GM12878 (cell line): ENCODE data around the gene C12orf56. TPM values are rescaled to one million over a fixed set of nuclear protein-coding genes. Genes with fewer than 3 reads are reported as not detected.

Source experiments
- ATAC-seq: fragments of 200-7000 bp; cut with Tn5 transposase; 3 replicates; pipeline ENCODE4 v1.9.1; 2020; ENCODE audit warnings: mild to moderate bottlenecking, moderate library complexity
- BruUV-seq: library from RNA; stranded (reverse); fragments of 400-500 nt; replicated peaks from 2 replicates; lab custom pipeline; 2021; lab: Mats Ljungman, UMichigan
- CTCF ChIA-PET: fragments of 300-600 bp; sonication (Branson Sonifier 250); formaldehyde crosslinking; extraction: SDS; loops from one replicate; lab custom pipeline; 2021; ENCODE audit warnings: inconsistent platforms; lab: Yijun Ruan, JAX
- POLR2A ChIA-PET: fragments of 350-600 bp; formaldehyde crosslinking; extraction: SDS; loops from one replicate; lab custom pipeline; 2021; ENCODE audit warnings: inconsistent platforms; lab: Charles Lee
- RAD21 ChIA-PET: fragments of 300-600 bp; sonication (Branson Sonifier 250); formaldehyde crosslinking; loops from one replicate; lab custom pipeline; 2023; ENCODE audit warnings: antibody characterized with exemption; ENCODE audit not compliant: unreplicated experiment; lab: Charles Lee
- SMC1A ChIA-PET: fragments of 300-600 bp; sonication (Branson Sonifier 250); formaldehyde crosslinking; loops from one replicate; lab custom pipeline; 2023; ENCODE audit not compliant: unreplicated experiment, uncharacterized antibody; lab: Charles Lee
- DNase-seq: peaks from one replicate; pipeline ENCODE4 v3.0.0-alpha.2; 2011; ENCODE audit warnings: low read depth, low spot score
- FAIRE-seq: peaks from 3 replicates; lab custom pipeline; 2011; peaks lifted over from hg19 to GRCh38; lab: Jason Lieb, UNC
- H2AFZ ChIP-seq: 2 replicates; pipeline ENCODE4 v1.6.0; 2011; ENCODE audit warnings: low read depth, low read length, control low read depth; ENCODE audit not compliant: control insufficient read depth
- H3K27ac ChIP-seq: 2 replicates; pipeline ENCODE4 v1.5.1; 2011; ENCODE audit warnings: control low read depth; ENCODE audit not compliant: control insufficient read depth, insufficient read depth
- H3K27me3 ChIP-seq, 2 experiments: replicated peaks in 1 of 2; 2 replicates each; pipeline versions ENCODE4 v1.6.0 to v1.6.1; 2011; ENCODE audit warnings: low read length in 1 of 2; ENCODE audit not compliant: control insufficient read depth in 2 of 2, insufficient read depth in 2 of 2
- H3K36me3 ChIP-seq, 2 experiments: 2 replicates each; pipeline ENCODE4 v1.5.1; 2011; ENCODE audit warnings: low read length in 1 of 2; ENCODE audit not compliant: control insufficient read depth in 2 of 2, insufficient read depth in 2 of 2
- H3K4me1 ChIP-seq: 2 replicates; pipeline ENCODE4 v1.6.1; 2011; ENCODE audit warnings: mild to moderate bottlenecking, low read length, moderate library complexity, mixed read lengths; ENCODE audit not compliant: control insufficient read depth, insufficient read depth
- H3K4me2 ChIP-seq: 2 replicates; pipeline ENCODE4 v1.6.0; 2011; ENCODE audit warnings: control low read depth; ENCODE audit not compliant: control insufficient read depth, insufficient read depth
- H3K4me3 ChIP-seq: fragments of 200-600 bp; sonication (generic); 2 replicates; pipeline ENCODE4 v1.5.1; 2016
- H3K79me2 ChIP-seq: 2 replicates; pipeline ENCODE4 v1.6.0; 2011; ENCODE audit warnings: low read length; ENCODE audit not compliant: control insufficient read depth, insufficient read depth
- H3K9ac ChIP-seq: 2 replicates; pipeline ENCODE4 v1.8.0; 2011; ENCODE audit warnings: low read length, control low read depth, mixed read lengths; ENCODE audit not compliant: control insufficient read depth, insufficient read depth
- H3K9me3 ChIP-seq: replicated peaks from 3 replicates; pipeline ENCODE4 v1.5.1; 2011; ENCODE audit warnings: mild to moderate bottlenecking, low read length; ENCODE audit not compliant: control insufficient read depth, insufficient read depth
- H4K20me1 ChIP-seq: 2 replicates; pipeline ENCODE4 v1.6.0; 2011; ENCODE audit not compliant: control insufficient read depth, insufficient read depth
- CBX5 ChIP-seq: sonication (generic); IDR thresholded peaks from 2 replicates; pipeline ENCODE4 v1.6.1; 2016; ENCODE audit warnings: low read depth, moderate library complexity, mild to moderate bottlenecking, inconsistent platforms
- CHD1 ChIP-seq: IDR thresholded peaks from 2 replicates; pipeline ENCODE4 v1.6.1; 2012; ENCODE audit warnings: low read depth, low read length, improper control_type of control experiment
- DPF2 ChIP-seq: fragments of 450-650 bp; IDR thresholded peaks from 2 replicates; pipeline ENCODE4 v1.6.1; 2017; ENCODE audit warnings: mild to moderate bottlenecking
- EP300 ChIP-seq, 2 experiments: fragments of 150-350 bp in 1 of 2; IDR thresholded peaks; 2 replicates each; pipeline ENCODE4 v1.6.1; 2011 to 2012; ENCODE audit warnings: low read depth in 2 of 2, low read length in 2 of 2, borderline replicate concordance in 1 of 2, improper control_type of control experiment in 1 of 2, inconsistent platforms in 1 of 2; ENCODE audit not compliant: control insufficient read depth in 1 of 2
- EZH2 ChIP-seq: IDR thresholded peaks from 2 replicates; pipeline ENCODE4 v1.6.1; 2012; ENCODE audit warnings: low read depth, mild to moderate bottlenecking, control low read depth, inconsistent platforms, low read length, borderline replicate concordance; ENCODE audit not compliant: control insufficient read depth
- FOXK2 ChIP-seq: fragments of 450-650 bp; IDR thresholded peaks from 2 replicates; pipeline ENCODE4 v1.6.1; 2017; ENCODE audit warnings: mild to moderate bottlenecking, moderate library complexity
- GATAD2B ChIP-seq: fragments of 450-650 bp; conservative IDR thresholded peaks from 2 replicates; pipeline ENCODE4 v1.6.1; 2017; ENCODE audit warnings: low read depth, mild to moderate bottlenecking, moderate library complexity
- HDAC6 ChIP-seq: fragments of 200-600 bp; sonication (generic); IDR thresholded peaks from one replicate; pipeline ENCODE4 v1.8.0; 2017; ENCODE audit warnings: antibody characterized with exemption; ENCODE audit not compliant: unreplicated experiment
- JUNB ChIP-seq: IDR thresholded peaks from 2 replicates; pipeline ENCODE4 v1.6.1; 2016; ENCODE audit warnings: antibody characterized with exemption, mild to moderate bottlenecking
- JUND ChIP-seq: IDR thresholded peaks from 2 replicates; pipeline ENCODE4 v1.6.1; 2012; ENCODE audit warnings: low read depth, mild to moderate bottlenecking, low read length, improper control_type of control experiment, moderate library complexity
- KAT2A ChIP-seq: conservative IDR thresholded peaks from 2 replicates; pipeline ENCODE4 v1.6.1; 2011; ENCODE audit warnings: low read depth, low read length; ENCODE audit not compliant: control insufficient read depth
- SREBF2 ChIP-seq: IDR thresholded peaks from 2 replicates; pipeline ENCODE4 v1.6.1; 2012; ENCODE audit warnings: mild to moderate bottlenecking, low read length
- TARDBP ChIP-seq: IDR thresholded peaks from 2 replicates; pipeline ENCODE4 v1.6.1; 2016; ENCODE audit warnings: borderline replicate concordance
- YBX1 ChIP-seq: fragments of 450-650 bp; IDR thresholded peaks from 2 replicates; pipeline ENCODE4 v1.6.1; 2016; ENCODE audit warnings: antibody characterized with exemption
- ZBED1 ChIP-seq: IDR thresholded peaks from 2 replicates; pipeline ENCODE4 v1.6.1; 2016; ENCODE audit warnings: borderline replicate concordance
- ZNF217 ChIP-seq: fragments of 450-650 bp; IDR thresholded peaks from 2 replicates; pipeline ENCODE4 v1.6.1; 2017; ENCODE audit warnings: antibody characterized with exemption, mild to moderate bottlenecking
- WGBS: methylation state at CpG from one replicate; pipeline ENCODE4 v1.1.6; 2016; ENCODE audit warnings: low lambda C conversion rate; ENCODE audit not compliant: insufficient replicate concordance, insufficient coverage; ENCODE audit errors: missing lambda C conversion rate; 5-methylcytosine and 5-hydroxymethylcytosine counted together
- in situ Hi-C: fragments of 300-500 bp; cut with MboI; formaldehyde crosslinking; loops from 9 replicates; pipeline ENCODE4 v1.14.3; 2018; ENCODE audit warnings: mixed read lengths
- intact Hi-C: fragments of 100-400 bp; cut with micrococcal nuclease; formaldehyde crosslinking; loops from one replicate; pipeline ENCODE4 v1.14.2; 2022; ENCODE audit not compliant: unreplicated experiment
- polyA plus RNA-seq, 11 experiments: library from polyadenylated mRNA; depleted of rRNA in 4 of 11; unstranded in 6 of 11; stranded (reverse) in 5 of 11; fragments of >200 nt; fragmentation: Nextera tagmentation in 4 of 11; fragmentation: Illumina TruSeq in 1 of 11; extraction: Ambion mirVana in 4 of 11; extraction: Trizol in 1 of 11; gene quantifications; 1 replicate in 1 of 11; 2 replicates in 10 of 11; pipeline versions ENCODE4 v1.2.1 to v1.2.3, GENCODE V29; 2011 to 2016; ENCODE audit warnings: inconsistent platforms in 2 of 11, missing spikeins in 2 of 11, low read depth in 1 of 11
- total RNA-seq, 4 experiments: library from RNA; depleted of rRNA in 3 of 4; stranded (reverse); fragments of >200 nt in 3 of 4; fragmentation: Illumina TruSeq in 1 of 4; extraction: Trizol in 1 of 4; gene quantifications; 2 replicates each; pipeline versions ENCODE4 v1.2.1 to v1.2.3, GENCODE V29; 2013 to 2021
- TF ChIP-seq, protein P1 (sequence below): IDR thresholded peaks from 2 replicates; pipeline ENCODE4 v1.6.1; 2011; ENCODE audit warnings: mild to moderate bottlenecking, low read depth, low read length, moderate library complexity; ENCODE audit not compliant: insufficient replicate concordance
- TF ChIP-seq, protein P2 (sequence below): IDR thresholded peaks from 2 replicates; pipeline ENCODE4 v1.6.1; 2012; ENCODE audit warnings: low read depth, low read length, improper control_type of control experiment
- TF ChIP-seq, protein P3 (sequence below): fragments of 450-650 bp; IDR thresholded peaks from 2 replicates; pipeline ENCODE4 v1.6.1; 2016; ENCODE audit warnings: mild to moderate bottlenecking

The C12orf56 gene
- total and polyA plus RNA-seq, 10 of the 15 experiments (the other 5 are each of a cell fraction or from before 2014, with no cell fraction given): not detected

DNA sequence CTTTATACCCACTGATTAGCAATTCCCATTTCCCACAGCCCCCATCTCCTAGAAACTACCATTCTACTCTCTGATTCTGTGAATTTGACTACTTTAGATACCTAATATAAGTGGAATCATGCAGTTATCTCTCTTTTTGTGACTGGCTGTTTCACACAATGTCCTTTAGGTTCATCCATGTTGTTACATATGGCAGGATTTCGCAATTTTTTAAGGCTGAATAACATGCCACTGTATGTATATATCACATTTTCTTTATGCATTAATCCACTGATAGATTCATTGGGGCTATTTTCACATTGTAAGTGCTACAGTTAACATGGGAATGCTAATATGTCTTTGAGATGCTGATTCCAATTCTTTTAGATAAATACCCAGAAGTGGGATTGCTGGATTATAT is 49.5 kb upstream of the C12orf56 start:
- no peak for FAIRE-seq
- H3K79me2 ChIP-seq: no peaks in the 10 kb centered on the region
- BruUV-seq: no TSS peak
- ATAC-seq: no peak
- intact Hi-C loops: no loop called here
- ChIA-PET RAD21 (no interaction called here), CTCF (no interaction called here), SMC1A (no interaction called here), POLR2A (no interaction called here)
- H3K9ac ChIP-seq: no peak overlapping the region
- H3K27ac ChIP-seq: no peak overlapping the region
- H4K20me1 ChIP-seq: no peaks in the 10 kb centered on the region
- no peaks in the 10 kb centered on the region for H3K9me3 ChIP-seq
- no peaks in the 10 kb centered on the region for H3K4me1 ChIP-seq
- peaks cover 3 to 28% of the 10 kb centered on the region in 2 experiments for H3K36me3 ChIP-seq
- DNase-seq: no peak
- H3K4me3 ChIP-seq: no peak overlapping the region
- whole genome bisulfite sequencing: 29% methylated on average over 1 of the region's 1 CpG
- no peak for TF ChIP-seq FOXK2
- no peak for TF ChIP-seq HDAC6
- TF ChIP-seq EZH2: no peak
- TF ChIP-seq CHD1: no peak
- no peak for TF ChIP-seq TARDBP
- no peak for TF ChIP-seq JUND
- no peak for TF ChIP-seq EP300 (IDR thresholded peaks at IDR 0.05; ENCODE audit: borderline replicate concordance in 1 of 2, control insufficient read depth in 1 of 2, low read depth in 2 of 2, low read length in 2 of 2)
- TF ChIP-seq, protein P1, sequence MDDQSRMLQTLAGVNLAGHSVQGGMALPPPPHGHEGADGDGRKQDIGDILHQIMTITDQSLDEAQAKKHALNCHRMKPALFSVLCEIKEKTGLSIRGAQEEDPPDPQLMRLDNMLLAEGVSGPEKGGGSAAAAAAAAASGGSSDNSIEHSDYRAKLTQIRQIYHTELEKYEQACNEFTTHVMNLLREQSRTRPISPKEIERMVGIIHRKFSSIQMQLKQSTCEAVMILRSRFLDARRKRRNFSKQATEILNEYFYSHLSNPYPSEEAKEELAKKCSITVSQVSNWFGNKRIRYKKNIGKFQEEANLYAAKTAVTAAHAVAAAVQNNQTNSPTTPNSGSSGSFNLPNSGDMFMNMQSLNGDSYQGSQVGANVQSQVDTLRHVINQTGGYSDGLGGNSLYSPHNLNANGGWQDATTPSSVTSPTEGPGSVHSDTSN: no peak
- TF ChIP-seq KAT2A: no peak
- no peak for TF ChIP-seq DPF2
- no peak for TF ChIP-seq JUNB
- no peak for TF ChIP-seq ZNF217
- no peak for TF ChIP-seq SREBF2
- TF ChIP-seq, protein P2, sequence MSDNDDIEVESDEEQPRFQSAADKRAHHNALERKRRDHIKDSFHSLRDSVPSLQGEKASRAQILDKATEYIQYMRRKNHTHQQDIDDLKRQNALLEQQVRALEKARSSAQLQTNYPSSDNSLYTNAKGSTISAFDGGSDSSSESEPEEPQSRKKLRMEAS: no peak
- TF ChIP-seq CBX5: no peak
- TF ChIP-seq, protein P3, sequence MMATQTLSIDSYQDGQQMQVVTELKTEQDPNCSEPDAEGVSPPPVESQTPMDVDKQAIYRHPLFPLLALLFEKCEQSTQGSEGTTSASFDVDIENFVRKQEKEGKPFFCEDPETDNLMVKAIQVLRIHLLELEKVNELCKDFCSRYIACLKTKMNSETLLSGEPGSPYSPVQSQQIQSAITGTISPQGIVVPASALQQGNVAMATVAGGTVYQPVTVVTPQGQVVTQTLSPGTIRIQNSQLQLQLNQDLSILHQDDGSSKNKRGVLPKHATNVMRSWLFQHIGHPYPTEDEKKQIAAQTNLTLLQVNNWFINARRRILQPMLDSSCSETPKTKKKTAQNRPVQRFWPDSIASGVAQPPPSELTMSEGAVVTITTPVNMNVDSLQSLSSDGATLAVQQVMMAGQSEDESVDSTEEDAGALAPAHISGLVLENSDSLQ: no peak
- TF ChIP-seq YBX1: no peak
- no peak for TF ChIP-seq GATAD2B
- TF ChIP-seq ZBED1: no peak
- TF ChIP-seq, all 136 proteins: peak for 0
- in situ Hi-C loops: no loop called here
- no peak overlapping the region for H3K4me2 ChIP-seq
- H2AFZ ChIP-seq: no peak overlapping the region
- no peaks in the 10 kb centered on the region for H3K27me3 ChIP-seq
